UCSD-AML1 (cell line): ENCODE data around the gene KIF13A.
A peak's percentile ranks its signal among the peaks of the same experiment; 100 is the strongest.
"Not testable (repeated sequence)": the region's sequence is repeated elsewhere in the genome, so short reads cannot be mapped to it uniquely, and the experiment has no call there.

ENCODE experiments used
- DNase-seq: peaks from one replicate; lab custom pipeline; 2025; ENCODE audit not compliant: unreplicated experiment; lab: John Stamatoyannopoulos, UW

KIF13A gene

GRCh38 chr6:17987447-17987696 is at the start of gene KIF13A:
Gene KIF13A (minus strand): TSS chr6:17987635. CDS start chr6:17987463, 172 bp downstream.
- DNase-seq, result no peak

GRCh38 chr6:18036781-18037180 is 49.3 kb upstream of the KIF13A start:
- peak; percentile 25 for DNase-seq

GRCh38 chr6:18035330-18035854 is 48.0 kb upstream of the KIF13A start:
- no peak for DNase-seq

- DNase-seq, result no peak
Measured at GRCh38 chr6:18034798-18035202, 47.4 kb upstream of the KIF13A start.

GRCh38 chr6:18031680-18032256 is 44.3 kb upstream of the KIF13A start:
- no peak for DNase-seq

- no peak for DNase-seq
Measured at GRCh38 chr6:18031189-18031588, 43.8 kb upstream of the KIF13A start.

GRCh38 chr6:18028332-18028731 is 40.9 kb upstream of the KIF13A start:
- no peak for DNase-seq

GRCh38 chr6:18025596-18025995 is 38.2 kb upstream of the KIF13A start:
- DNase-seq, result no peak

- no peak for DNase-seq
Measured at GRCh38 chr6:18024876-18025275, 37.4 kb upstream of the KIF13A start.

GRCh38 chr6:18023891-18024290 is 36.5 kb upstream of the KIF13A start:
- DNase-seq, result no peak

GRCh38 chr6:18022398-18023231 is 35.2 kb upstream of the KIF13A start:
- DNase-seq, result no peak

- DNase-seq, result no peak
Measured at GRCh38 chr6:18021166-18021850, 33.9 kb upstream of the KIF13A start.

- not testable (repeated sequence) for DNase-seq
Measured at GRCh38 chr6:18020545-18020944, 33.1 kb upstream of the KIF13A start.

GRCh38 chr6:18019539-18020534 is 32.4 kb upstream of the KIF13A start:
- DNase-seq, result no peak

- DNase-seq, result not testable (repeated sequence)
Measured at GRCh38 chr6:18019133-18019532, 31.7 kb upstream of the KIF13A start.

- no peak for DNase-seq
Measured at GRCh38 chr6:18016698-18017097, 29.3 kb upstream of the KIF13A start.

- no peak for DNase-seq
Measured at GRCh38 chr6:18016133-18016532, 28.7 kb upstream of the KIF13A start.

GRCh38 chr6:18011287-18011686 is 23.9 kb upstream of the KIF13A start:
- no peak for DNase-seq

- not testable (repeated sequence) for DNase-seq
Measured at GRCh38 chr6:18010540-18010939, 23.1 kb upstream of the KIF13A start.

- no peak for DNase-seq
Measured at GRCh38 chr6:18004256-18004985, 17.0 kb upstream of the KIF13A start.
